Lung (tissue), 12 donors: ENCODE data around the gene CDH13. TPM values are rescaled to one million over a fixed set of nuclear protein-coding genes. Genes with fewer than 3 reads are reported as not detected.

ENCODE experiments used
- ATAC-seq: fragments of 200-7000 bp; cut with Tn5 transposase; one replicate; pipeline ENCODE4 v1.9.1; 2020; ENCODE audit warnings: moderate number of reproducible peaks; ENCODE audit not compliant: insufficient read depth, low FRiP score
- DNase-seq, 3 donors: peaks; one replicate each; pipeline ENCODE4 v3.0.0-alpha.2; 2013 to 2017
- H3K27ac ChIP-seq, 2 donors: one replicate each; pipeline ENCODE4 v1.5.1; 2013; ENCODE audit warnings: mild to moderate bottlenecking in 2 of 2, moderate library complexity in 2 of 2, control low read depth in 1 of 2, inconsistent platforms in 1 of 2, low read depth in 1 of 2, low read length in 1 of 2
- H3K27me3 ChIP-seq, 3 donors: one replicate each; pipeline ENCODE4 v1.5.1; 2013; ENCODE audit warnings: low read length in 2 of 3; ENCODE audit not compliant: control insufficient read depth in 3 of 3, insufficient read depth in 3 of 3
- H3K36me3 ChIP-seq, 4 donors: one replicate each; pipeline ENCODE4 v1.5.1; 2013; ENCODE audit warnings: low read length in 4 of 4, mild to moderate bottlenecking in 1 of 4, moderate library complexity in 1 of 4; ENCODE audit not compliant: control insufficient read depth in 4 of 4, insufficient read depth in 4 of 4
- H3K4me1 ChIP-seq, 5 donors: one replicate each; pipeline ENCODE4 v1.5.1; 2013; ENCODE audit warnings: low read length in 5 of 5, mild to moderate bottlenecking in 2 of 5, moderate library complexity in 1 of 5; ENCODE audit not compliant: control insufficient read depth in 5 of 5, insufficient read depth in 5 of 5
- H3K4me3 ChIP-seq: one replicate; pipeline ENCODE4 v1.5.1; 2013; ENCODE audit warnings: mild to moderate bottlenecking, control low read depth, moderate library complexity
- H3K9ac ChIP-seq, 2 donors: one replicate each; pipeline ENCODE4 v1.5.1; 2013; ENCODE audit warnings: low read length in 2 of 2, control low read depth in 1 of 2; ENCODE audit not compliant: insufficient read depth in 1 of 2
- H3K9me3 ChIP-seq, 4 donors: one replicate each; pipeline ENCODE4 v1.5.1; 2013; ENCODE audit warnings: low read length in 3 of 4, mild to moderate bottlenecking in 1 of 4, moderate library complexity in 1 of 4; ENCODE audit not compliant: control insufficient read depth in 4 of 4, insufficient read depth in 3 of 4
- WGBS, 2 donors: extraction: QIAGEN DNeasy Blood & Tissue Kit; methylation state at CpG; one replicate each; pipeline ENCODE4 v1.1.7; 2013; 5-methylcytosine and 5-hydroxymethylcytosine counted together
- polyA plus RNA-seq, 2 donors: library from polyadenylated mRNA; stranded (reverse); fragments of 200-250 nt; gene quantifications; one replicate each; pipeline ENCODE4 v1.2.1, GENCODE V29; 2013
- total RNA-seq, 2 donors: library from RNA; depleted of rRNA in 1 of 2; stranded (reverse); fragments of >200 nt in 1 of 2; gene quantifications; one replicate each; pipeline ENCODE4 v1.2.1, GENCODE V29; 2014 to 2021
- TF ChIP-seq, protein P1 (sequence below): IDR thresholded peaks from 2 replicates; pipeline ENCODE4 v1.5.1; 2012; ENCODE audit warnings: mild to moderate bottlenecking; ENCODE audit errors: control extremely low read depth, extremely low read depth
- donor health status: control.
- donor health status: control.
- donor health status: Bipolar disorder and iron deficiency.
- donor health status: healthy.
- donor health status: DM: yes; HTN: yes; CAD: no.

CDH13 gene
- total and polyA plus RNA-seq, 4 donors, result 2.1 to 12.3 (median 7.3) TPM

DNA sequence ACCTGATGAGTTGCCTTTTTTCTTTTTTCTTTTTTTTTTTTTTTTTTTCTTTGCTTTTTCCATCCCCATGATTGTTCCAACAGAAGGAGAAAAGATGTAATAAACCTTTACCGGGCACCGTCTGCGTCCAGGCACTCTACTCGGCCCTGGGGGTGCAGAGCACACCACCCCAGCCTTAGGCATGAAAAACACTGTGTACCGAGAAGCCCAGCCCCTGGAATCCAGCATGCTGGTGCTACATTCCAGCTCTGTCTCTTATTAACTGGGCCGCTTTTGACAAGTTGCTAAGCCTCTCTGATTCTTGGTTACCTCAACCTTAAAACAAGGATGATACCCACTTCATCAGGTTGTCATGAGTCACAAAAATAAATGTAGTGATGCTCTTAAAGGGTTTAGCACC lies 1117.0 kb downstream of the CDH13 start:
- no peak for DNase-seq
- ATAC-seq, result no peak
- 91 to 95% methylated on average over 6 of the region's 6 CpGs for WGBS, 2 donors

DNA sequence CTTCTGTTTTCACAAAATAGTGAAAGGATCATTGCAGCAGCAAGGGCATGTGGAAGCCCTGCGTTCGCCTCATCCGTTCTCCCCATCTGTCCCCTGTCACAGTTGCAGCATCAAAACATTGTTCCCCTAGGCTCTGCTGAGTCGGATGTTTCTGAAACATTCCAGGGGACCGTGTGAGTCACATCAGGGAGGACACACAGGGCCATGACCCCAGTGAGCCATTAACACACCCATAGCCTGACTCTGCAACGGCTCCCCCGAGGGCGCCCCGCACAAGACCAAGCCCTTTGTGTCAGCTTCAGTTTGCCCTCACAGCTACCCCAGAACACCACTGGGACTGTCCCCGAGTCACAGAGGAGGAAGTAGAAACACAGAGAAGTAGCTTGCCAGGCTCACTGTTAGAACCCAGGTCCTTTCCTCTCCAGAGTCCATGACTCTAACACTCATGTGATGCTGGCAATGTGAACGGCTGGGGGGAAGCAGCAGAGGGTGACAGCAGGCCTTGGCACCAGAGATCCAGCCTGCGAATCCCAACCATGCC lies 1117.7 kb downstream of the CDH13 start:
- no peak for DNase-seq
- TF ChIP-seq, protein P1, sequence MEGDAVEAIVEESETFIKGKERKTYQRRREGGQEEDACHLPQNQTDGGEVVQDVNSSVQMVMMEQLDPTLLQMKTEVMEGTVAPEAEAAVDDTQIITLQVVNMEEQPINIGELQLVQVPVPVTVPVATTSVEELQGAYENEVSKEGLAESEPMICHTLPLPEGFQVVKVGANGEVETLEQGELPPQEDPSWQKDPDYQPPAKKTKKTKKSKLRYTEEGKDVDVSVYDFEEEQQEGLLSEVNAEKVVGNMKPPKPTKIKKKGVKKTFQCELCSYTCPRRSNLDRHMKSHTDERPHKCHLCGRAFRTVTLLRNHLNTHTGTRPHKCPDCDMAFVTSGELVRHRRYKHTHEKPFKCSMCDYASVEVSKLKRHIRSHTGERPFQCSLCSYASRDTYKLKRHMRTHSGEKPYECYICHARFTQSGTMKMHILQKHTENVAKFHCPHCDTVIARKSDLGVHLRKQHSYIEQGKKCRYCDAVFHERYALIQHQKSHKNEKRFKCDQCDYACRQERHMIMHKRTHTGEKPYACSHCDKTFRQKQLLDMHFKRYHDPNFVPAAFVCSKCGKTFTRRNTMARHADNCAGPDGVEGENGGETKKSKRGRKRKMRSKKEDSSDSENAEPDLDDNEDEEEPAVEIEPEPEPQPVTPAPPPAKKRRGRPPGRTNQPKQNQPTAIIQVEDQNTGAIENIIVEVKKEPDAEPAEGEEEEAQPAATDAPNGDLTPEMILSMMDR, result no peak
- H3K36me3 ChIP-seq, result no peaks in the 10 kb centered on the region
- no peak overlapping the region for H3K9ac ChIP-seq
- no peak overlapping the region for H3K4me3 ChIP-seq
- H3K4me1 ChIP-seq, result no peaks in the 10 kb centered on the region
- no peaks in the 10 kb centered on the region for H3K27me3 ChIP-seq
- peak; percentile 74 for ATAC-seq
- H3K27ac ChIP-seq, result no peak overlapping the region
- peaks cover 0 to 2% (median 0%) of the 10 kb centered on the region in 4 donors for H3K9me3 ChIP-seq
- 26 to 50% methylated on average over 12 of the region's 12 CpGs for WGBS, 2 donors

More for the DNA sequence above, 1117.0 kb downstream of the CDH13 start:
- TF ChIP-seq, protein P1, result no peak
- Histone ChIP-seq H3K27ac (no peak overlapping the region), H3K4me3 (no peak overlapping the region), H3K9ac (no peak overlapping the region), H3K36me3 (no peaks in the 10 kb centered on the region), H3K27me3 (no peaks in the 10 kb centered on the region), H3K9me3 (peaks cover 0 to 2% (median 0%) of the 10 kb centered on the region in 4 donors), H3K4me1 (no peaks in the 10 kb centered on the region)

DNA sequence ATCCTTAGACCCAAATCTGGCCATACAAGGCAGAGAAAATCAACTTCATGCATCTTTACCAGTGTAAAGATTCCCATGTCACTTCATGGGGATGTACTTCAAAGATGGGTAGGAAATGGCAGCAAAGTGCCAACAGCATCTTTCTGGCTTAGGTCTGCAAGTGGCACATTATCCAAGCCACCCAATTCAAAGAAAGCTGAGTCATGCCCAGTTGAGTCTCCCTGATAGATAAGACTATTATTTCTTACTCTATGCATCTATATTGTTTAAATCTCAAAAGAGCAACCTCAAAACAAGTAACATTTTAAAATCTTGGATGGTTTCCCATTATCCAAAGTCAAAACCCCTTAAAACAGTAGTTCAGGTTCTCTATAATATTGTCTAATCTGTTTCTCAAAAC lies 1119.8 kb downstream of the CDH13 start:
- Histone ChIP-seq H3K27me3 (no peaks in the 10 kb centered on the region), H3K9ac (no peak overlapping the region), H3K36me3 (no peaks in the 10 kb centered on the region), H3K9me3 (peaks cover 0 to 2% (median 0%) of the 10 kb centered on the region in 4 donors), H3K4me3 (no peak overlapping the region), H3K27ac (no peak overlapping the region), H3K4me1 (no peaks in the 10 kb centered on the region)
- DNase-seq, result no peak
- TF ChIP-seq, protein P1, result no peak
- no peak for ATAC-seq

DNA sequence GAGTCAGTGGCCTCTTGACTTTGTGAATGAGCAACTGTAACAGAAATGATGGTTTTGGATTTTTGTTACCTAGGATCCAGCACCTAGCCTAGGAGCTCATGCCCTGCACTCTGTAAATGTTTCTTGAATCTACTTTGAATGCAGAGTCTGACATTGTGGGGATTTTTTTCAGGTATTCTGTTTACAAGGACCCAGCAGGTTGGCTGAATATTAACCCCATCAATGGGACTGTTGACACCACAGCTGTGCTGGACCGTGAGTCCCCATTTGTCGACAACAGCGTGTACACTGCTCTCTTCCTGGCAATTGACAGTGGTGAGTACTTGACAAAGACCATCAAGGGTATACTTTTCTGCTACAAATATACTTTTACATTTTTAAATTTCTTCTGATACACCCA lies 1121.2 kb downstream of the CDH13 start:
- no peaks in the 10 kb centered on the region for H3K36me3 ChIP-seq
- peaks cover 0 to 2% (median 0%) of the 10 kb centered on the region in 4 donors for H3K9me3 ChIP-seq
- no peaks in the 10 kb centered on the region for H3K27me3 ChIP-seq
- no peak overlapping the region for H3K4me3 ChIP-seq
- ATAC-seq (no peak), DNase-seq (no peak)
- no peaks in the 10 kb centered on the region for H3K4me1 ChIP-seq
- 69 to 85% methylated on average over 3 of the region's 3 CpGs for WGBS, 2 donors
- TF ChIP-seq, protein P1, result no peak
- H3K9ac ChIP-seq, result no peak overlapping the region
- no peak overlapping the region for H3K27ac ChIP-seq
